Brain microvascular endothelial cell (primary cell): Measurements from ENCODE around the gene TRIM34.
"Not testable (repeated sequence)": the region's sequence is repeated elsewhere in the genome, so short reads cannot be mapped to it uniquely, and the experiment has no call there.

Source experiments
- DNase-seq: peaks from one replicate; pipeline ENCODE4 v3.0.0-alpha.2; 2020
- H3K27ac ChIP-seq: fragments of 250-450 bp; sonication (Bioruptor Pico); 2 replicates; pipeline ENCODE4 v1.5.1; 2020; ENCODE audit warnings: mild to moderate bottlenecking, moderate library complexity
- H3K27me3 ChIP-seq: fragments of 250-450 bp; sonication (Bioruptor Pico); replicated peaks from 2 replicates; pipeline ENCODE4 v1.5.1; 2020; ENCODE audit warnings: mild to moderate bottlenecking
- H3K36me3 ChIP-seq: fragments of 250-450 bp; sonication (Bioruptor Pico); replicated peaks from 2 replicates; pipeline ENCODE4 v1.5.1; 2020; ENCODE audit warnings: mild to moderate bottlenecking
- H3K4me3 ChIP-seq: 2 replicates; pipeline ENCODE4 v1.5.1; 2011; ENCODE audit warnings: low read depth, mild to moderate bottlenecking, control low read depth, low read length, moderate library complexity
- in situ Hi-C: cut with HindIII; loops from 2 replicates; pipeline ENCODE4 v1.10.0; 2017; ENCODE audit warnings: low sequenced_read_pairs, low pct_ligation_motif_present
- TF ChIP-seq, protein P1 (sequence below): IDR thresholded peaks from 2 replicates; pipeline ENCODE4 v1.5.1; 2011; ENCODE audit warnings: low read depth, mild to moderate bottlenecking, moderate library complexity, low read length, control low read depth, inconsistent platforms; ENCODE audit errors: missing control alignments

The TRIM34 gene

DNA sequence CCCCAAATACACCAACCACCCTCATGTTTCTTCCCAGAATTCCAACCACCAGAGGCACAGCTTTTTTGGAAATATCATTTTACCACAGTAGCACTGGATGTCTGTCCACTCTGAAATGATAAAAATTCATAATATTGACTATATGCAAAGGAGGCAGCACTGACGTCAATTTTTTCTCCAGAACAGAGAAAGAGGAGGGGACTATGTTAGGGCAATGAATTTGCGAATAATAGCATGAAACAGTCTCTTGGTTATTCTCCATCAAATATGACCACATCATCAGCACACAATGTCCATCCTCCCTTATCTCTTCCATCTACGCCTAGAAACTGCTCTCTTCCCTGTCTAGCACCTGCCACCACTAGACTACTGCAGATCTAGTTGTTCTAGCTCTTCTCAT, 21.3 kb downstream of the TRIM34 start:
- TF ChIP-seq, protein P1, sequence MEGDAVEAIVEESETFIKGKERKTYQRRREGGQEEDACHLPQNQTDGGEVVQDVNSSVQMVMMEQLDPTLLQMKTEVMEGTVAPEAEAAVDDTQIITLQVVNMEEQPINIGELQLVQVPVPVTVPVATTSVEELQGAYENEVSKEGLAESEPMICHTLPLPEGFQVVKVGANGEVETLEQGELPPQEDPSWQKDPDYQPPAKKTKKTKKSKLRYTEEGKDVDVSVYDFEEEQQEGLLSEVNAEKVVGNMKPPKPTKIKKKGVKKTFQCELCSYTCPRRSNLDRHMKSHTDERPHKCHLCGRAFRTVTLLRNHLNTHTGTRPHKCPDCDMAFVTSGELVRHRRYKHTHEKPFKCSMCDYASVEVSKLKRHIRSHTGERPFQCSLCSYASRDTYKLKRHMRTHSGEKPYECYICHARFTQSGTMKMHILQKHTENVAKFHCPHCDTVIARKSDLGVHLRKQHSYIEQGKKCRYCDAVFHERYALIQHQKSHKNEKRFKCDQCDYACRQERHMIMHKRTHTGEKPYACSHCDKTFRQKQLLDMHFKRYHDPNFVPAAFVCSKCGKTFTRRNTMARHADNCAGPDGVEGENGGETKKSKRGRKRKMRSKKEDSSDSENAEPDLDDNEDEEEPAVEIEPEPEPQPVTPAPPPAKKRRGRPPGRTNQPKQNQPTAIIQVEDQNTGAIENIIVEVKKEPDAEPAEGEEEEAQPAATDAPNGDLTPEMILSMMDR: no peak
- no peak for DNase-seq

DNA sequence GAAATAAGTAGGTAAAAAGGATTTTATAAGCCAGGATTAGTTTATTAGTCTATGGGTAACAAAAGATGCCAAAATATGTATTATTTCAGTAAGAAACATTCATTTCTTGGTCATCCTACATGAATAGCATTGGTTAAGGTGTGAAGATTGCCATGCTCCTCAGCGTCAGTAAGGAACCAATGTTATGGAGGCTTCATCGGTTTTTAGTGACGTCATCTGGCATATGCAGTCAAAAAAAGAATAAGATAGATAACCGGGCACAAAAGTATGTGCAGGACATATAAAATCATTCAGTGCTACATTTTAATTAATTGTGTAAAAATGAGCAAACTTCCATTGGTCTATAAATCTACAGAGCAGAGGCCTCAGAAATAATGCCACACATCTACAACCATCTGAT, 30.7 kb downstream of the TRIM34 start:
- Histone ChIP-seq H3K27ac (no peak overlapping the region), H3K27me3 (no peaks in the 10 kb centered on the region), H3K4me3 (no peak overlapping the region), H3K36me3 (no peaks in the 10 kb centered on the region)
- DNase-seq: no peak
- TF ChIP-seq, protein P1: no peak
- in situ Hi-C loops: no loop called here

More for the DNA sequence above, 21.3 kb downstream of the TRIM34 start:
- in situ Hi-C loops: no loop called here
- H3K27me3 ChIP-seq: no peaks in the 10 kb centered on the region
- H3K4me3 ChIP-seq: no peak overlapping the region
- no peaks in the 10 kb centered on the region for H3K36me3 ChIP-seq
- H3K27ac ChIP-seq: no peak overlapping the region

DNA sequence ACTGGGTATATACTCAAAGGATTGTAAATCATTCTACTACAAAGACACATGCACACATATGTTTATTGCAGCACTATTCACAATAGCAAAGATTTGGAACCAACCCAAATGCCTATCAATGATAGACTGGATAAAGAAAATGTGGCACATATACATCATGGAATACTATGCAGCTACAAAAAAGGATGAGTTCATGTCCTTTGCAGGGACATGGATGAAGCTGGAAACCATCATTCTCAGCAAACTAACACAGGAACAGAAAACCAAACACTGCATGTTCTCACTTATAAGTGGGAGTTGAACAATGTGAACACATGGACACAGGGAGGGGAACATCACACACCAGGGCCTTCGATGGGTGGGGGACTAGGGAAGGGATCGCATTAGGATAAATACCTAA, 32.2 kb downstream of the TRIM34 start:
- H3K4me3 ChIP-seq, H3K27ac ChIP-seq, in situ Hi-C loops, H3K27me3 ChIP-seq, H3K36me3 ChIP-seq, DNase-seq: not testable (repeated sequence)

DNA sequence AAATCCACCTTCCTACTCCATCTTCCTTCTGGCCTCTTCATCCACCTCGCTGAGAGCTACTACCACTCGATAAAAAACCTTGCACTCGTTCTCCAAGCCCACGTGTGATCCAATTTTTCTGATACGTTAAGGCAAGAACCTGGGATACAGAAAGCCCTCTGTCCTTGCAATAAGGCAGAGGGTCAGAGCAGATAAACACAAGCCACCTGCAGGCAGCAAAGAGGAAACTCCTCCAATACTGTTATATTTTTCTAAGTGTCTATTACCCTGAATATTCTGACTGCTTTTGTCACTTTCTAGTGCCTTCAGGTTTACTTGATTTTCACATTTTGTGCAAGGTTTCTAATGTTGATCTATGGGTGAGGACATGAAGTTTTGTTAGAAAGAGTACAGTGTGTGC, 33.5 kb downstream of the TRIM34 start:
- TF ChIP-seq, protein P1: no peak
- DNase-seq: no peak
- no peak overlapping the region for H3K27ac ChIP-seq
- no peaks in the 10 kb centered on the region for H3K27me3 ChIP-seq
- in situ Hi-C loops: no loop called here
- no peak overlapping the region for H3K4me3 ChIP-seq
- peaks cover 3% of the 10 kb centered on the region for H3K36me3 ChIP-seq

DNA sequence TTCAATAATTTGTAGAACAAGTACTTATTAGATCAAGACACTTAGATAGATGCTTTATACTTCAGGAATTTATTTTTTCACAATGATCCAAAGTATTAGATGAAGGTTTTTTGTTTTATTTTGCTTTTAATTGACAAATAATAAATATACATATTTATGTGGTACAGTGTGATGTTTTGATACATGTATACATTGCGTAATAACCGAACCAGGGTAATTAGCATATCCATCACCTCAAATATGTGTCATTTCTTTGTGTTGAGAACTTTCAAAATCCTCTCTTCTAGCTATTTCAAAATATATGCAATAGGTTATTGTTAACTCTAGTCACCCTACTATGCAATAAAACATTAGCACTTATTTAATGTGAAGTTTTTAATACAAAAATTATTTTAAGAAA, 38.7 kb downstream of the TRIM34 start:
- H3K36me3 ChIP-seq: peaks cover 15% of the 10 kb centered on the region
- DNase-seq: no peak
- in situ Hi-C loops: no loop called here

DNA sequence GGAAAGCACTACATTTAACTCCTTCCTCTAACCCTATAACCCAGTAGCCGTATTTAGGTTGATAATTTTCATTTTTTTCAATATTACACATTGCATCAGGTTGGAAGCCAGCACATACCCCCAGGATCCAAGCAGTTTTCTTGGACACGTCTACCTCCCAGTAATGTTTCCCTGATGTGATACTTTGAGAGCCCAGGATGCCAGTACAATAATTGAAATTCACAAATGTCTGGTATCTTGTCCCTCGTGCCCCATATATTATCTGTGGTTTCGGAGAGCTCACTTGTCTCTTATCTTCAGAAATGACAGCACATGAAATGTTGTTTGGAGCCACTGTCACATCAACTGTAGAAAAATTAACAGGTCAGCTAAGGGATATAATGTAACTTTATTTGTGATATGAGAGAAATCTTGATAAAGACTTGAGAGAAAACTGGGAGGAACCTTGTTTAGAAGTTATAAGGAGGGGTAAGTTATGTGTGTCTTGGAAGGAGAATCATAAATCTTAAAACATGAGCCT, 40.3 kb downstream of the TRIM34 start:
- DNase-seq: no peak
- Histone ChIP-seq H3K27ac (no peak overlapping the region), H3K27me3 (no peaks in the 10 kb centered on the region), H3K4me3 (no peak overlapping the region), H3K36me3 (peaks cover 21% of the 10 kb centered on the region)
- TF ChIP-seq, protein P1: no peak
- in situ Hi-C loops: no loop called here

More for the DNA sequence above, 38.7 kb downstream of the TRIM34 start:
- H3K27ac ChIP-seq: no peak overlapping the region
- no peaks in the 10 kb centered on the region for H3K27me3 ChIP-seq
- TF ChIP-seq, protein P1: no peak
- no peak overlapping the region for H3K4me3 ChIP-seq
